Upper lobe of left lung (tissue), 4 donors: ENCODE results near the gene STK39.

Experiments used
- EP300 ChIP-seq, 4 donors: sonication (generic); formaldehyde crosslinking; IDR thresholded peaks; one replicate each; pipeline ENCODE4 v1.5.1; 2017; ENCODE audit warnings: antibody characterized with exemption in 4 of 4, control low read depth in 2 of 4
- POLR2A ChIP-seq, 4 donors: fragments of 450-650 bp; IDR thresholded peaks; one replicate each; pipeline ENCODE4 v1.5.1; 2016 to 2017; ENCODE audit warnings: antibody characterized with exemption in 4 of 4, mild to moderate bottlenecking in 2 of 4
- POLR2AphosphoS5 ChIP-seq, 2 donors: sonication (generic); formaldehyde crosslinking; IDR thresholded peaks; one replicate each; pipeline ENCODE4 v1.5.1; 2017; ENCODE audit warnings: antibody characterized with exemption in 2 of 2
- TF ChIP-seq, protein P1 (sequence below), 6 experiments: fragments of 450-650 bp in 4 of 6; fragments of 200-600 bp in 2 of 6; sonication (generic) in 2 of 6; IDR thresholded peaks; one replicate each; pipeline ENCODE4 v1.5.1; 2016 to 2019; ENCODE audit warnings: antibody characterized with exemption in 6 of 6

DNA sequence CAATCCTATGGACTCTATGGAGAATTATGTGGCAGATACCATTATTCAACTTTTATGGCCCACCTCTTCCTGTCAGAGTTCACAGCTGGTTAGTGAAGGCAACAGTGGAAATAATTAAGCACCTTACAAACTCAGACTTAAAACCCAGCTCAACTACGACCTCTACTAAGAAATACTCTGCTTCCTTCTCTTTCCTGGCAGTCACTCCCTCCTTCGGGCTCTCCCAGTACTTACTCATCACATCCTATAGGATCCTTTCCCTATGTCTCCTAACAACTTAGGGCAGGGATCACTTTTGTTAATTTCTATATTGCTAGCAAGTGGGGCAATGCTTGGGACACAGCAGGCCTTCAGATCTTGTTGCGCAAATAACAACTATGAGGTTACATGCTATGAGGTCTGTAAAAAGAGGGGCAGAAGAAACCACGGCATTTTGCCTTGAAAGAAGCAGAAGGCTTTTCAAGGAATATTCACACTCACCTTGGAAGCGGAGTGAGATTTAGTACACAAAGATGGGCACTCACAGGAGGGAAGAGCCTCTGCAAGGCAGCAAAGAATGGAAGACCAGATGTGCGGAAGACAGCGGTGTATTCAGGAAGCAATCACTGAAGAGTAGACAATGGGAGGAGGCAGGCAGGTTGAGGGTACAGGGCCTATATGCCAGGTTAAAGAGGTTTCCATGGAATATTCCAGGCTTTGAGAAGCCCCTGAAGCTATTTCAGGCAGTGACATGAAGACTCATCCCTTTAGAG, 2.1 kb downstream of the STK39 start:
- TF ChIP-seq, protein P1, sequence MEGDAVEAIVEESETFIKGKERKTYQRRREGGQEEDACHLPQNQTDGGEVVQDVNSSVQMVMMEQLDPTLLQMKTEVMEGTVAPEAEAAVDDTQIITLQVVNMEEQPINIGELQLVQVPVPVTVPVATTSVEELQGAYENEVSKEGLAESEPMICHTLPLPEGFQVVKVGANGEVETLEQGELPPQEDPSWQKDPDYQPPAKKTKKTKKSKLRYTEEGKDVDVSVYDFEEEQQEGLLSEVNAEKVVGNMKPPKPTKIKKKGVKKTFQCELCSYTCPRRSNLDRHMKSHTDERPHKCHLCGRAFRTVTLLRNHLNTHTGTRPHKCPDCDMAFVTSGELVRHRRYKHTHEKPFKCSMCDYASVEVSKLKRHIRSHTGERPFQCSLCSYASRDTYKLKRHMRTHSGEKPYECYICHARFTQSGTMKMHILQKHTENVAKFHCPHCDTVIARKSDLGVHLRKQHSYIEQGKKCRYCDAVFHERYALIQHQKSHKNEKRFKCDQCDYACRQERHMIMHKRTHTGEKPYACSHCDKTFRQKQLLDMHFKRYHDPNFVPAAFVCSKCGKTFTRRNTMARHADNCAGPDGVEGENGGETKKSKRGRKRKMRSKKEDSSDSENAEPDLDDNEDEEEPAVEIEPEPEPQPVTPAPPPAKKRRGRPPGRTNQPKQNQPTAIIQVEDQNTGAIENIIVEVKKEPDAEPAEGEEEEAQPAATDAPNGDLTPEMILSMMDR (IDR thresholded peaks at IDR 0.05): no peak
- no peak for TF ChIP-seq POLR2A (IDR thresholded peaks at IDR 0.05)
- TF ChIP-seq POLR2AphosphoS5 (IDR thresholded peaks at IDR 0.05): no peak
- no peak for TF ChIP-seq EP300 (IDR thresholded peaks at IDR 0.05)
